GM21528 (cell line): Measurements from ENCODE around the gene GRID1.

ENCODE experiments used
- ATAC-seq: cut with Tn5 transposase; IDR thresholded peaks from one replicate; pipeline ENCODE4 v1.9.1; 2021; ENCODE audit warnings: mild to moderate bottlenecking, moderate library complexity; ENCODE audit not compliant: unreplicated experiment, low FRiP score

GRID1 gene

DNA sequence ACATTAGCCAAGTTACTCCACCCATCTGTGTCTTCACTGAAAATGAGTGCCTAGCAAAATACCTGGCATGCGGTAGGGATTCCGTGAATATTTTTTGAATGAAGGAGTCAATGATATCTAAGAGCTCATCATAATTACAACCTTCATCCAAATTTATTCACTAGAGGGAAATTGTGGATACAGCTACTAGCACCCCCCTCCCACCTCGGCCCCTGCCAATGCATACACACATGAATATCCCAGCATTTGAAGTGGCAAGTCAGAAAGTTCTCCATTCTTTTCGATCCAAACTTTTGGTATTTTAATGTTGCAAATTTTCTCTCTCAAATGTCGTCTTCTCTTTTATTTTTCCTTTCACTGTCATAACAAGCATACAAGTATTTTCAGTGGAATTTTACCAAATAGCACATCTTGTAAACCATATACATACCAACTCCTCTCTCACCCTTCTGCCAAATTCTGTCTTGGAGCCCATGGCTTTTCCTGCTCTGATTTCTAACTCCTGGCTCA is 164.3 kb downstream of the GRID1 start:
- no peak for ATAC-seq

DNA sequence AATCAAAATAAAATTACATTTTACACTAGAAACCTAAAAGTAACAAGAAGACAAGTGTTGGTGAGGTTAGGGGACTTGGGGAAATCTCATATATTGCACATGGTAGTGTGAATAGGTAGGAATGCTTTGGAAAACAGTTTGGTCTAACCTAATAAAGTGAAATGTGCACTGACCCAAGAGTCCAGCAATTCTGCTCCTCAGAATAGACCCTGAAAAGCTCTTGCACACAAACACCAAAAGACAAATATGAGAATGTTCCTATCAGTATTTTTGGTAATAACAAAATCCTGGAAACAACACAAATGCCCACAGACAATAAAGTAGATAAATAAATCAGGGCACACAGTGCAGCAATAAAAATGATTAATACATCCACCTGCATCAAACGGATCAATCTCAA is 165.7 kb downstream of the GRID1 start:
- ATAC-seq = no peak

DNA sequence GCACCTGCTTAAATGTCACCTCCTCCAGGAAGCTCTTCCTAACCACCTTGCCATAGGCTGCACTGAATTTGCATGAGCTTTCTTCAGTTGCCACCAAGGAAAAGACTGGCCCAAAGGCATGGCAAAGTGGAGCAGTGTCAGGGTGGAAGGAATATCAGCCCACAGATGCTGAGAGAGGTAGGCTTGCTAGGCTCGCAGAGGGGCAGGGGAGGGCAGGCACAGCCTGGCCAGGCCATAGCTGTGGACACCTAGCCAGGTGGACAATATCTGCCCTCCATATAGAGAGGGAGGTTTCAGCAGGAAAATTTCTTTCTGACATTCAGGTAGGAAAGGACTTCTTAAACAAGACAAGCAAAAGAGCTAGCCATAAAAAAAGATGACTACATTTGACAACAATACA is 166.3 kb downstream of the GRID1 start:
- ATAC-seq = no peak

DNA sequence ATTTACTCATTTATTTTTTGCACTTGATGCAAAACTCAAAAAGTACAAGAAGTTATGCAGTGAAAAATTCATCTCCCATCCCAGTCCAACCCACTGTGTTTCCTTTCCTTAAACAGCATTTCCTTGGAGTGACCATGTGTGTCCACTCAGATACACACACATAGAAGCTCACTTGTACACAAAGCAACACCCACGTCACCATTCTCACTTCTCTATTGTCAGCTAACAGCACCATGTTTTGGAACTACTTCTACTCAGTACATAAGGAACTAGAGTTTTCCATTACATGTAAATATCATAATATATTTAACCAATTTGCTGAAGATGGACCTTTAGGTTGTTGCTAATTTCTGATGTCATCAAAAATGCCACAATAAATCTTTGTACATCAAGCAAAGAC is 167.6 kb downstream of the GRID1 start:
- ATAC-seq = no peak

- no peak for ATAC-seq
Observed at GRCh38 chr10:86198271-86198670, 168.3 kb downstream of the GRID1 start.

DNA sequence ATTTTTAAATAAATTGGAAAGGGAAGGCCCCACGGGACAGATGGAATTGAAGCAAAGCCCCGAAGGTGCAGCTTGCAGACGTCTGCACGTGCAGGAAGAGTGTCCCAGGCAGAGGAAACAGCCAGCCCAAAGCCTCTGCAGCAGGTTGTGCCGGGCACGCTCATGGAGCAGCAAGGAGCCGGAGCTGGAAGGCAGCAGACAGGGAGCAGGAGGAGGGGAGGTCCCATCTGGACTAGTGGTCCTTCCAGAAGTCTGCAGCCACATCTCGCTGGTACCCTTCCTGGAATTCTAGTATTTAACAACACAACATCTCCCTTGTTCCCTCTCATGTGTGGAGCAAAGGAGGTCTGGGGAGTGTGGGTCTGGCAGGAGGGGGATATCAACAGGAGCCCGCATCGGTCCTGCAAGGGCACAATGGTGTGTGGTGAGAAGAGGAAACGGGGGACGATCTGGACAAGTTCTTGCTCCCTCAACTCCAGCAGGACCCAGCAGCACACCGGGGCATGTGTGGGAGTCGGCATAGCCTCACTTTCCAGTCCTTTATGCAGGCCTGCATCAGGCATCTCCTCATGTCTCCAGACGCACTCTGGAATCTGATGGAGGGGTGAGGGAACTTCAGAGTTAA is 169.3 kb downstream of the GRID1 start:
- ATAC-seq = no peak

DNA sequence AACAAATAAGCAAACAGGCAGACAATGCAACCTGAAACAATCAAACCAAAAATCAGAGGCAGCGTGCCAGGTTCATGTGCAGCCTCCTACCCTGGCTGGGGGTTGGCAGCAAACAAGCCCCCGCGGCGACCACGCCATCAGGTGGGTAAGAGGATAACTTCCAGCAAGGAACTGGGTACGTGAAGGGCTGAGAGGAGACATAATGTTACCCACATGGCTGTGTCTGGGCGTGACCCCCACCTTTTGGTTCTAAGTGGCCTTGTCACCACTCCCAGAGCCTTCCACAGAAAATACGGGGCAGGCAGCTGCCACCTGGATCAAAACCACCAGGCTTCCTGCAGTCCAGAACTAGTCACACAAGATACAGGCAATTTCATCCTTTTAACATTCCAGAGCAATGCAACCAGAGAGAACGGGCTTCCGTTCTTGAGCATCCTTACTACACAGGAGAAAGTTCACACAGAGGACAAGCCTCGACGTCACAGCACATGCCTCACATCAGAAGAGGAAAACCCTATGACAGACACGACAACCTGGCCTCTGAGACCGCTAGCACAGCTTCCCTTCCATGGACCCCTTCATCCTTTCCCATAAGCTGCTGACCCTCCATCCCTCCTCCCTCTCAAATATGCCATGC is 171.0 kb downstream of the GRID1 start:
- ATAC-seq = no peak

DNA sequence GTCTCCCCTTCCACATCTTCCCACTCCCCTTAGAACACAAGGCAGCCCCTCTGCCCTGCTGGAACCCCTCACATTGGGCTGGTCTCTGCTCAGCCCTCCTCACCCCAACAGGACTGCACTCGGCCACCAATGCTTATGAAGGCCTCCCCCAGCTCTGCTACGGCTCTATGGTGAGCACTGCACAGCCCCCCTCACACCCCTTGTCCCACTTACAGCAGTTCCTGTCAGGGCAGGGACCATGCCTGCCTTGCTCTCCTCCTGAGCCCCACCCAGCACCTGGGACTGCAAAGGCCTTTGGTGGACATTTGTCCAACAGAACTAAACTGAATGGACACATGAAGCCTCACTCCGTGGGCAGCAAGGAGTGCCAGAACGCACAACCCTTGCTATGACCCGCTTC is 171.9 kb downstream of the GRID1 start:
- ATAC-seq = no peak

DNA sequence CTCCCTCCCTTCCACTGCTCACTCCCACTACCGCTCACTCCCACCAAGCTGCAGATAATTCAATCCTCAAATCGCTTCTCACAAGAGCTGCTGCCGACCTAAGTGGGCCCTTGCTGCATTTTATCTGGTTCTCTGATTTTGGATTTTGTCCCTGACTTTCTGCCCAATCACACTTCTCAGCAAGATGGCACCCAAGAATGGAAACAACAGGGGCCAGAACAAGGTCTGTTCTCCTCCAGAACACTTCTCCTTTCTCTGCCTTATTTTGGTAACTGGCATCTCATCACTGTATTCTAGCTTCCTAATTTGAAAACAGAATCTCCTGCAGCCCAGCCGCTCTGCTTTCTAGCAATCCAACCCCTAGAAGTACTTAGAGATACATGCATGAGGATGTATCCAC is 172.8 kb downstream of the GRID1 start:
- ATAC-seq = no peak

- no peak for ATAC-seq
Observed at GRCh38 chr10:86192691-86193090, 173.9 kb downstream of the GRID1 start.

DNA sequence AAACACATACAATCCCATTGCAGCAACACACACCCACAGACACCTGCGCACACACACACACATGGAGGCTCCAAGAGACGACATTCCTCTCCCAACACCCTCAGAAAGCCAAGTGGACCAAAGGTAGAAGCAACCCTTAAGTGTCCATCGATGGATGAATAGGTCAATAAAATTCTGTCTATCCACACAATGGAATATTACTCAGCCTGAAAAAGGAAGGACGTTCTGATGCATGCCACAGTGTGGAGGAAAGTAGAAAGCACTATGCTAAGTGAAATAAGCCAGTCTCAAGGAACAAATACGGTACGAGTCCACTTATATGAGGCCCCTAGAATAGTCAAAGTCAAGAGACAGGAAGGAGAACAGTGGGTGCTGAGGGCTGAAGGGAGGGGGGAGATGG is 174.4 kb downstream of the GRID1 start:
- ATAC-seq = no peak

GRCh38 chr10:86191686-86192085 is 174.9 kb downstream of the GRID1 start:
- no peak for ATAC-seq

DNA sequence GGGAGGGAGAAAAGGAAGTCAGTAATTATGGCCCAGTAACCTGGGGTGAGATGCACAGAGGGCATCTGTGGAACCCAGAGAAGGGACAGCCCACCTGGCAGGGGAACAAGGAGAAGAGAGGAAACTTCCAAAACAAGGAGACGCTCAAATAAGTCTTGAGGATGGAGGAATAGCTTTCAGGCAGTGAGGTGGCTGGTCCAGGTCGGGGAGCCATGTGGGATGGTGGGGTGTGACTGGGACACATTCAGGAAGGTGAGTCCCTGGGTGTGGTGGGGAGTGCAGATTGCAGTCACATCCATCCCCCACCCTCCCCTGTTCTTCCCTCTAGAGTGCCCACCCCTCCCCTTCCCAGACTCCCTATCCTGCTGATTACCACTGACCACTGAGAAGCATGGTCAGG is 175.4 kb downstream of the GRID1 start:
- no peak for ATAC-seq

GRCh38 chr10:86190291-86190690 is 176.3 kb downstream of the GRID1 start:
- ATAC-seq = no peak

- no peak for ATAC-seq
Observed at GRCh38 chr10:86189891-86190290, 176.7 kb downstream of the GRID1 start.

GRCh38 chr10:86188796-86189558 is 177.6 kb downstream of the GRID1 start:
- ATAC-seq = no peak

DNA sequence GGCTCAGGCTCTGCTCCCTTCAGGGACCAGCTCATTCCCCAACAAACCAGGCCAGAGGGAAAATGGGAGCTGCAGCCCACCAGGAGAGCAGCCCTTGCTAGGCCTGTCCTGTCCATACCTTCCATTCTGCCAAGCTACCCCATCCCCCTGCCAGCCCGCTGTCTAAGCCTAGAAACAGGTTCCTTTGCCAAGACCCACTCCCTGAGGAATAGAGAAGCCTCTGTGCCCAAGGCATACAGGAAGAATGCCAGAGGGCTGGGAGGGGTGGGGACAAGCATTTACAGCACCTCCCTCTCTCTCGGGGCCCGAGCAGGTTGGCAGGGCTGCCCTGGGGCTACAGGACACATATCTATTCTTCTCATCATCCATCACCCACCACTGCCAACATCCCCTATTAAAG is 178.3 kb downstream of the GRID1 start:
- ATAC-seq = no peak

GRCh38 chr10:86187499-86188239 is 178.9 kb downstream of the GRID1 start:
- ATAC-seq = no peak

DNA sequence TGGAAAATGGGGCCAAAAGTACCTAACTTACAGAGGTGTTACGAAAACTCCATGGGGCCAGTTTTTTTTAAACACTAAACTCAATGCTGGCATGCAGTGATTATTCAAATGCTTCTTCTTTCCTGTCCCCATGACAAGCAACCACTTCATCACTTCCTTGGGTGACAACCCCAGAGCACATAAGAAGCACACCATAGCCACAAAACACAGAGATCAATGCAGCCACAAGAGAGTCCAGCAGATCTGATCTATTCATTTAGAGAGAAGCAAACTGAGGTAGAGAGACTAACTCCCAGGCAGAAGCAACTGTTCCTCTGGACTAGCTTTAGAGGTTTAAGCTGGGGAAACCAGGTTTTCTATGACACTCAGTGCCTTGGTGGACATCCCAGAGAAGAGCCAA is 180.0 kb downstream of the GRID1 start:
- no peak for ATAC-seq

DNA sequence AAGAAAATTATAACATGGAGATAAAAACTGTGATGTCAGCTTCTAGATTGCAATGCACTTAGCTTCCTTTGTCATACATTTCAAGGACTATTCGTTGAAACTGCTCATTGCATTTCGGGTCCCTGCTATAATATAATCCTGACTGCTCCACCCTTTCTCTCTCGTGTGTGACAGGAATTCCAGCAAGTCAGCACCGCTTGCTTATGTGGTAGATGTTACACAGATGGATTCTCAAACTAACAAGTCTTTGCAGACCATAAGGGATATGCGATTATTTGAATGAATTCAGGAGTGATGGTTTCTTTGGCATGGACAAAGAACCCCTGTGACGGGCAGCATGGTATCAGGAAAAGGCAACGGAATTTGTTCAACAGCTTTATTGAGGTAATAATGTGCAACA is 184.0 kb downstream of the GRID1 start:
- no peak for ATAC-seq

- no peak for ATAC-seq
Observed at GRCh38 chr10:86182150-86182549, 184.4 kb downstream of the GRID1 start.
